ENCODE measurements around the gene MEIS1.

MEIS1 gene

GRCh38 chr2:66583881-66584280, 149.0 kb downstream of the MEIS1 start:
- no peak for DNase-seq

GRCh38 chr2:66585587-66585986, 150.7 kb downstream of the MEIS1 start:
- peak in 1 of 2 experiments; percentile 60 for DNase-seq

GRCh38 chr2:66587216-66587615, 152.3 kb downstream of the MEIS1 start:
- peak in 1 of 2 experiments; percentile 17 for DNase-seq

- DNase-seq: no peak
These were observed 159.1 kb downstream of the MEIS1 start for GRCh38 chr2:66594001-66594400.

- DNase-seq: no peak
These were observed 160.6 kb downstream of the MEIS1 start for GRCh38 chr2:66595556-66595955.

- DNase-seq: no peak
These were observed 161.3 kb downstream of the MEIS1 start for GRCh38 chr2:66596256-66596655.

- no peak for DNase-seq
These were observed 166.7 kb downstream of the MEIS1 start for GRCh38 chr2:66601624-66602023.

- no peak for DNase-seq
These were observed 167.4 kb downstream of the MEIS1 start for GRCh38 chr2:66602341-66602740.

- DNase-seq: no peak
These were observed 169.4 kb downstream of the MEIS1 start for GRCh38 chr2:66604326-66604725.

- DNase-seq: no peak
These were observed 170.1 kb downstream of the MEIS1 start for GRCh38 chr2:66604976-66605375.

GRCh38 chr2:66607152-66607551, 172.2 kb downstream of the MEIS1 start:
- no peak for DNase-seq

All from NCI-H2081 (cell line).